Measurements from ENCODE around the gene STK11.

Gene STK11

DNA sequence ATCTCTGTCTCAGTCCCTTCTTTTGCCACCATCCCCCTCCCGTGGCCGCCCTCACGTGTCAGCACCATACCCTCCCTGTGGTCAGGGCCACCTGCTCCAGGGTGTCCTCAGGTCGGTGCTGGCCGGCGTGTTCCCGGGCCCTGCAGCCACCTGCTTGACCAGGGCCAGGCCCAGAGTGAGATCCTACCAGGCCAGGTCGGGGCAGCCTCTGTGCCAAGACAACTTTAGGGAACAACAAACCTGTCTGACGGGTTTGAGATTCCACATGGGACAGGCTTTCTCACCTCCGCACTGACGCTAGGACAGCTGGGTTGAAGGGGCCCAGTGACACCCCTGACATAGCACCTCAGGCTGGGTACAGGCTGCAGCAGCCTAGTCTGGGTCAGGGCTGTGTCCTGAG lies 24.0 kb upstream of the STK11 start:
- DNase-seq (ENCODE audit: low read depth in 1 of 2, low spot score in 1 of 2) = no peak
- H3K27me3 ChIP-seq (ENCODE audit: insufficient read depth, poor library complexity, severe bottlenecking) = no peaks in the 10 kb centered on the region
- peak overlapping the region; percentile 13; the same call in 1 of the 2 replicates for H3K27ac ChIP-seq (replicated peaks)
- no peak overlapping the region for H3K4me3 ChIP-seq (replicated peaks; ENCODE audit: insufficient read depth, low read length)
- TF ChIP-seq GABPA (IDR thresholded peaks at IDR 0.05; ENCODE audit: low read depth) (no peak), POLR2AphosphoS5 (IDR thresholded peaks at IDR 0.05; ENCODE audit: low read depth) (no peak), SPI1 (IDR thresholded peaks at IDR 0.05; ENCODE audit: borderline replicate concordance, low read depth) (no peak), REST (IDR thresholded peaks at IDR 0.05; ENCODE audit: insufficient replicate concordance, low read depth) (no peak)
- TF ChIP-seq, protein P1, sequence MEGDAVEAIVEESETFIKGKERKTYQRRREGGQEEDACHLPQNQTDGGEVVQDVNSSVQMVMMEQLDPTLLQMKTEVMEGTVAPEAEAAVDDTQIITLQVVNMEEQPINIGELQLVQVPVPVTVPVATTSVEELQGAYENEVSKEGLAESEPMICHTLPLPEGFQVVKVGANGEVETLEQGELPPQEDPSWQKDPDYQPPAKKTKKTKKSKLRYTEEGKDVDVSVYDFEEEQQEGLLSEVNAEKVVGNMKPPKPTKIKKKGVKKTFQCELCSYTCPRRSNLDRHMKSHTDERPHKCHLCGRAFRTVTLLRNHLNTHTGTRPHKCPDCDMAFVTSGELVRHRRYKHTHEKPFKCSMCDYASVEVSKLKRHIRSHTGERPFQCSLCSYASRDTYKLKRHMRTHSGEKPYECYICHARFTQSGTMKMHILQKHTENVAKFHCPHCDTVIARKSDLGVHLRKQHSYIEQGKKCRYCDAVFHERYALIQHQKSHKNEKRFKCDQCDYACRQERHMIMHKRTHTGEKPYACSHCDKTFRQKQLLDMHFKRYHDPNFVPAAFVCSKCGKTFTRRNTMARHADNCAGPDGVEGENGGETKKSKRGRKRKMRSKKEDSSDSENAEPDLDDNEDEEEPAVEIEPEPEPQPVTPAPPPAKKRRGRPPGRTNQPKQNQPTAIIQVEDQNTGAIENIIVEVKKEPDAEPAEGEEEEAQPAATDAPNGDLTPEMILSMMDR (IDR thresholded peaks at IDR 0.05; ENCODE audit: insufficient read depth, low read length) = no peak

GRCh38 chr19:1182068-1182467 lies 23.5 kb upstream of the STK11 start:
- TF ChIP-seq, protein P1 (IDR thresholded peaks at IDR 0.05; ENCODE audit: insufficient read depth, low read length) = no peak
- TF ChIP-seq POLR2AphosphoS5 (IDR thresholded peaks at IDR 0.05; ENCODE audit: low read depth) = no peak
- no peak for TF ChIP-seq GABPA (IDR thresholded peaks at IDR 0.05; ENCODE audit: low read depth)
- no peak for TF ChIP-seq REST (IDR thresholded peaks at IDR 0.05; ENCODE audit: insufficient replicate concordance, low read depth)
- no peak for TF ChIP-seq SPI1 (IDR thresholded peaks at IDR 0.05; ENCODE audit: borderline replicate concordance, low read depth)
- Histone ChIP-seq H3K27ac (replicated peaks) (no peak overlapping the region), H3K4me3 (replicated peaks; ENCODE audit: insufficient read depth, low read length) (no peak overlapping the region), H3K27me3 (ENCODE audit: insufficient read depth, poor library complexity, severe bottlenecking) (no peaks in the 10 kb centered on the region)
- DNase-seq (ENCODE audit: low read depth in 1 of 2, low spot score in 1 of 2) = no peak

DNA sequence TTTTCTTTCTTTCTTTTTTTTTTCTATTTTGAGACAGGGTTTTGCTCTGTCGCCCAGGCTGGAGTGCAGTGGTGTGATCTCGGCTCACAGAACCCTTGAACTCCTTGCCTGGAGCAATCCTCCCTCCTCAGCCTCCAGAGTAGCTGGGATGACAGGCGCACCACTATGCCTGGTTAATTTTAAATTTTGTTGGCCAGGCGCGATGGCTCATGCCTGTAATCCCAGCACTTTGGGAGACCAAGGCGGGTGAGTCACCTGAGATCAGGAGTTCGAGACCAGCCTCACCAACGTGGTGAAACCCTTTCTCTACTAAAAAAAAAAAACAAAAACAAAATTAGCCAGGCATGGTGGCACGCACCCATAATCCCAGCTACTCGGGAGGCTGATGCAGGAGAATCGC lies 22.9 kb upstream of the STK11 start:
- Histone ChIP-seq H3K27me3 (ENCODE audit: insufficient read depth, poor library complexity, severe bottlenecking) (no peaks in the 10 kb centered on the region), H3K4me3 (replicated peaks; ENCODE audit: insufficient read depth, low read length) (no peak overlapping the region), H3K27ac (replicated peaks) (no peak overlapping the region)
- DNase-seq (ENCODE audit: low read depth in 1 of 2, low spot score in 1 of 2) = no peak
- TF ChIP-seq GABPA (IDR thresholded peaks at IDR 0.05; ENCODE audit: low read depth) (no peak), REST (IDR thresholded peaks at IDR 0.05; ENCODE audit: insufficient replicate concordance, low read depth) (no peak), SPI1 (IDR thresholded peaks at IDR 0.05; ENCODE audit: borderline replicate concordance, low read depth) (no peak), POLR2AphosphoS5 (IDR thresholded peaks at IDR 0.05; ENCODE audit: low read depth) (no peak)
- TF ChIP-seq, protein P1 (IDR thresholded peaks at IDR 0.05; ENCODE audit: insufficient read depth, low read length) = no peak

Measured in HL-60 (cell line).